Non-pigmented ciliary epithelial cell (primary cell): ENCODE results near the gene ZNF532.
"Not testable (repeated sequence)": the region's sequence is repeated elsewhere in the genome, so short reads cannot be mapped to it uniquely, and the experiment has no call there.

Source experiments
- DNase-seq: peaks from one replicate; pipeline ENCODE4 v3.0.0-alpha.2; 2010; ENCODE audit warnings: low read depth

ZNF532 gene, protein sequence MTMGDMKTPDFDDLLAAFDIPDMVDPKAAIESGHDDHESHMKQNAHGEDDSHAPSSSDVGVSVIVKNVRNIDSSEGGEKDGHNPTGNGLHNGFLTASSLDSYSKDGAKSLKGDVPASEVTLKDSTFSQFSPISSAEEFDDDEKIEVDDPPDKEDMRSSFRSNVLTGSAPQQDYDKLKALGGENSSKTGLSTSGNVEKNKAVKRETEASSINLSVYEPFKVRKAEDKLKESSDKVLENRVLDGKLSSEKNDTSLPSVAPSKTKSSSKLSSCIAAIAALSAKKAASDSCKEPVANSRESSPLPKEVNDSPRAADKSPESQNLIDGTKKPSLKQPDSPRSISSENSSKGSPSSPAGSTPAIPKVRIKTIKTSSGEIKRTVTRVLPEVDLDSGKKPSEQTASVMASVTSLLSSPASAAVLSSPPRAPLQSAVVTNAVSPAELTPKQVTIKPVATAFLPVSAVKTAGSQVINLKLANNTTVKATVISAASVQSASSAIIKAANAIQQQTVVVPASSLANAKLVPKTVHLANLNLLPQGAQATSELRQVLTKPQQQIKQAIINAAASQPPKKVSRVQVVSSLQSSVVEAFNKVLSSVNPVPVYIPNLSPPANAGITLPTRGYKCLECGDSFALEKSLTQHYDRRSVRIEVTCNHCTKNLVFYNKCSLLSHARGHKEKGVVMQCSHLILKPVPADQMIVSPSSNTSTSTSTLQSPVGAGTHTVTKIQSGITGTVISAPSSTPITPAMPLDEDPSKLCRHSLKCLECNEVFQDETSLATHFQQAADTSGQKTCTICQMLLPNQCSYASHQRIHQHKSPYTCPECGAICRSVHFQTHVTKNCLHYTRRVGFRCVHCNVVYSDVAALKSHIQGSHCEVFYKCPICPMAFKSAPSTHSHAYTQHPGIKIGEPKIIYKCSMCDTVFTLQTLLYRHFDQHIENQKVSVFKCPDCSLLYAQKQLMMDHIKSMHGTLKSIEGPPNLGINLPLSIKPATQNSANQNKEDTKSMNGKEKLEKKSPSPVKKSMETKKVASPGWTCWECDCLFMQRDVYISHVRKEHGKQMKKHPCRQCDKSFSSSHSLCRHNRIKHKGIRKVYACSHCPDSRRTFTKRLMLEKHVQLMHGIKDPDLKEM (N-terminal part only)

DNA sequence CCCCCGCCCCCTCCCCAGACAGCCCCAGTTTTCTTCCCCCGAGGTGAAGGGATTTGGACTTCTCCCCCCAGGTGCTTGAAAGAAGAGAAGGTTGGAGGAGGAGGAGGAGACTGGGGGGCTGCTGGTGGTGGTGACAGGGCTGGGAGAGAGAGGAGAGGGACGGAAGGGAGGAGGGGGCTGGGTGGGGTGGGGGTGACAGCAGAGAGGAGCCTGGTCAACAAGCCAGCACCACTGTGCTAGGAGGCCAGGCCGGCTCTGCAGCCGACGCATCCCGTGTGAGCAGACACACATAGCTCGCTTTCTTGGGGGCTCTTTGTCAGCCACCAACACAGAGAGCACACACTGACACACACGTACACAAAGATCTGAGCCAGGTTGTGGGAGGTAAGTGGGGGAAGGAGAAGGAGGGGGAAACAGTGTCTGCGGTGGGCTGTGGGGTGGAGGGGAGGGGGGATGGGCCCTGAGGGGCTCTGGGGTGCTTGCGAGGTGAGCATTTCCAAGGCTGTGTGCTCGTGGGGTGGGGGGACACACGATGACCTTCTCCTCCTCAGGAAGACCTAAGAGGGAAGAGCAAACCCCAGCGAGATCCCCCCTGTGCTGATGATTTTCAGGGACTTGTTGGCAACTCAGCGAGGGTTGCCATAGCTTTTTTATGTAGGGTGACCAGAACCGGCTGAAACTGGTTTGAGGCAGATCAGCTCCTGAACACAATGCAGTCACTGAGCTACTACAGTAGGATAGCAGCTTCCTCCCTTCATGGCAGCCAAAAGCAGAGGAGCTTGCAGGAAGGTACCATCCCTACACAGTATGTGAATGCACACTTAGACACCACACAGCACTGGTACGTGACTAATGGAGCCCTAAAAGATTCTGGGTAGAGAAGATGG is at the start of gene ZNF532:
ZNF532 (plus strand) TSS at position 732 of the 887 bp plus-strand sequence. CDS start 53,411 bp downstream, outside the sequence.
- no peak for DNase-seq

DNA sequence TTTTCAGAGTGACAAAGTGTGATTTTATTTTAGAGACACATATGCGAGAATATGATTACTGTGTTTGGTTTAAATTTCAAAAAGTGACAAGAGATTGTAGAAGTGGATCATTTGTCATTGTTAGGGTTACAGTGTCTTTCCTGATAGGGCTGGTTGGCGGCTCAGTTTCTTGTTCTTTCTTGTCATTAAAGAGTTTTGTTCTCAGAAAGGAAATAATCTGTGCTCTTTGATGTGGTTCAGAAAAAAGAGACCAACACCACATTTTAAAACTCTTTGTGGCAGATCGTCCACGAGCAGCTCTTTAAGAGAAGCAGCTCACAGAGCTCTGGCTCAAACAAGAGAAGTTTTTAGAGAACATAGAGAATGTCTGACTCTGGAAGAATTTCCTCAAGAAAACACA is 45.6 kb upstream of the ZNF532 start:
- no peak for DNase-seq

DNA sequence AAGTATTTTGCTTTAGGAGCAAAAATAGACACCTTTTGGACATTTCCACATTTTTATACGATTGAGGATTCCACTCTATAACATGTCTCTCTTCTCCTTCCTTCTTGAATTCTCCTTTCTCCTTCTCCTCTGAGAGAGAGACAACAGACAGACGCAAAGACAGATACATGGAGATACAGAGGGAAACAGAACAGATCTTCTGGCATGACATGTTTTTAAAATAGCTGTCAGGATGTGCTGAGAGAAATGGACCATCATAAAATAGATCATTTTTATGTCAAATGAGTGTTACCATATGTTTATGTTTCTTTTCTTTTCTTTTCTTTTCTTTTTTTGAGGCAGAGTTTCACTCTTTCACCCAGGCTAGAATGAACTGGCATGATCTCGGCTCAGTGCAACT is 44.4 kb upstream of the ZNF532 start:
- DNase-seq = no peak

DNA sequence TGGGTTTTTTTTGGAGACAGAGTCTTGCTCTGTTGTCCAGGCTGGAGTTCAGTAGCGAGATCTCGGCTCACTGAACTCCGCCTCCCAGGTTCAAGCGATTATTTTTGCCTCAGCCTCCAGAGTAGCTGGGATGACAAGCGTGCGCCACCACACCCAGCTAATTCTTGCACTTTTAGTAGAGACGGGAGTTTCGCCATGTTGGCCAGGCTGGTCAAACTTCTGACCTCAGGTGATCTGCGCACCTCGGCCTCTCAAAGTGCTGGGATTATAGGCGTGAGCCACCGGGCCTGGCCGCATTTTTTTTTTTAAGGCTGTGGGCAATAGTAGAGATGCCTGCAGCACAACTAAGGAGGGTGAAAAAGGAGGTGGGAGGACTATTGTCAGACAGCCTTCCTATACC is 41.7 kb upstream of the ZNF532 start:
- DNase-seq = no peak

DNA sequence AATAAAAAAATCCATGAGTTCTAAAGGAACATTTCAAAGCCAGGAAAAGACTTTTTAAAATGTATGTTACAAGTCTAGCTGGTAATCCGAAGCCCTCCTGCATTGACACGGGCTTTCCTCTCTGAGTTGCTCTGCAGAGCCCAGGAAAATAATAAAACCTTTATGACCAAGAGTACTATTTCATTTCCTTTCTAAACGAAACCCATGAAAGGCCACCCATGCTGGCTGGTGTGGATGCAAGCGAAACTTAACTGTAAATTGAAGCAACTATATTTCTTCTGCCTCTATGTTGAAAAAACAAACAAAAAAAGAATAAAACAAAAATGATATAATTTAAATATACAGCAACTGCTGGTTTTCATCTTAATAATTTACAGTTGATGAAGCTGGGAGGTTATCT is 41.3 kb upstream of the ZNF532 start:
- DNase-seq = no peak

DNA sequence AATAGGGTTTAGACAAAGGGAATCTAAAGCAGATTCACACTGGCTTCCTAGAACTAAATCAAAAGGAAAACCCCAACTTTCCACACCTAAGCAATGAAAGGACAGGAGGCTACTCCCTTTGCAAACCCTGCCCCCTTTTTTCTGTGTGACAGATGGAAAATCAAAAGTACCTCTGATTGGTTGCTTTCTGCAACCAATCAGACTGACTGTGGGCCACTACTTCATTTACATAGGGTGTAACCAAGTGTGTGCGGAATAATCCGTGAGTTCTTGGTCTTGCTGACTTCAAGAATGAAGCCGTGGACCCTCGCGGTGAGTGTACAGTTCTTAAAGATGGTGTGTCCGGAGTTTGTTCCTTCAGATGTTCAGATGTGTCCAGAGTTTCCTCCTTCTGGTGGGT is 37.8 kb upstream of the ZNF532 start:
- DNase-seq = not testable (repeated sequence)

DNA sequence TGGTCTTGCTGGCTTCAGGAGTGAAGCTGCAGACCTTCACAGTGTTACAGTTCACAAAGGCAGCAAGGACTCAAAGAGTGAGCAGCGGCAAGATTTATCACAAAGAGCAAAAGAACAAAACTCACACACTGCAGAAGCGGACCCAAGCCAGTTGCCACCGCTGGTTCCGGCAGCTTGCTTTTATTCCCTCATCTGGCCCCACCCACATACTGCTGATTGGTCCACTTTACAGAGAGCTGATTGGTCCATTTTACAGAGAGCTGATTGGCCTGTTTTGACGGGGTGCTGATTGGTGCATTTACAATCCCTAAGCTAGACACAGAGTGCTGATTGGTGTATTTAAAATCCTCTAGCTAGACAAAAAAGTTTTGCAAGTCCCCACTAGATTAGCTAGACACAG is 37.2 kb upstream of the ZNF532 start:
- no peak for DNase-seq

DNA sequence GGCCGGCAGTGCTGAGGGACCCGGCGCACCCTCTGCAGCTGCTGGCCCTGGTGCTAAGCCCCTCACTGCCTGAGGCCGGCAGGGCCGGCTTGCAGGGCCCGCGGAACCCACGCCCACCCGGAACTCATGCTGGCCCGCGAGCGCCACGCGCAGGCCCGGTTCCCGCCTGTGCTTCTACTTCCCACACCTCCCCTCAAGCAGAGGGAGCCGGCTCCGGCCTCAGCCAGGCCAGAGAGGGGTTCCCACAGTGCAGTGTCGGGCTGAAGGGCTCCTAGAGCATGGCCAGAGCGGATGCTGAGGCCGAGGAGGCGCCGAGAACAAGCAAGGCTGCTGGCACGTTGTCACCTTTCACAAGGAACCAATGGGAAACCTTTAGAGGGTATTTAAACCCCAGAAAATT is 36.8 kb upstream of the ZNF532 start:
- DNase-seq = no peak

DNA sequence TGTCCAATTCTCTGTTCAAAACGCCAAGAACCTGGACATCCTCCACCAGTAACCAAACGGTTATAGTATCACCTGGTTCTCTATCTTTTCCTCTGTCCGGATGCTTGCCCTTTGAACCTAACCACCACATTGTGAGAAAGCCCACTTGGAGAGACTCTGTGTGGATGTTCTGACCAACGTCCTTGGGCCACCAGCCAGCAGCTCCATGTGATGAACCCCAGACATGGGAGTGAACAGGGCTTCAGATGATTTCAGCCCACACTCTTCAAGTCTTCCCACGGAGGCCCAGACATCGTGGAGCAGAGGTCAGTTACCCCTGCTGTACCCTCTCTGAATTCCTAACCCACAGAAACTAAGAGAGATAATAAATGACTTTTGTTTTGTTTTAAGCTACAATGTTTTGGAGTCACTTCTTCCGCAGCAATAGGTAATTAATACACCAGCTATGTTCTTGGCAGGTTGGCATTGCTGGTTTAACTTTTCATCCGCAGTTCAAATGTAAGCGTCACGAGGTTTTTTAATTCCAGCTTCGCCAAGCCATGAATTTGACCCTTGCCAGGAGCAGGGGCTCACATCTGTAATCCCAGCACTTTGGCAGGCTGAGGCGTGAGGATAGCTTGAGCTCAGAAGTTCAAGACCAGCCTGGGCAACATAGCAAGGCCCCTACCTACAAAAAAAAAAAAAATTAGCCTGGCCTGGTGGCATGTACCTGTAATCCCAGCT is 36.1 kb upstream of the ZNF532 start:
- DNase-seq = no peak

DNA sequence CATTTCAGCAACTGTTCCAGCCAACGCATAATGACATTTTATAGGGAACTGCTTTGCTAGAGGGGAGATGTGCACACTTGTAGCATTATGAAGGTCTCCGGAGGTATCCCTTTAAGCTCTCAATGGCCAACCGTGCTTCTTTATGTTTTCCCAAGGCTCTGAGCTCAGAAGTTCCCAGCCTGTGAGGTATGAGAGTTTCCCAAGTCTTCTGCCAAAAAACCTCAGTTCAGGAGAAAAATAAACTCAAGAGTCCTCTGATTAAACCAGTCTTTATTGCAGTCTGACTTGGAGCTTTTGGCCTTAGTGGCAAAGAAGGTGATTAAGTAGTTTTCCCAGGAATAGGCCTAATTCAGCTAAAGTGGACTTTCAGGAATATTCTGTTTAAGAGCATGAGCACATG is 35.4 kb upstream of the ZNF532 start:
- DNase-seq = no peak

DNA sequence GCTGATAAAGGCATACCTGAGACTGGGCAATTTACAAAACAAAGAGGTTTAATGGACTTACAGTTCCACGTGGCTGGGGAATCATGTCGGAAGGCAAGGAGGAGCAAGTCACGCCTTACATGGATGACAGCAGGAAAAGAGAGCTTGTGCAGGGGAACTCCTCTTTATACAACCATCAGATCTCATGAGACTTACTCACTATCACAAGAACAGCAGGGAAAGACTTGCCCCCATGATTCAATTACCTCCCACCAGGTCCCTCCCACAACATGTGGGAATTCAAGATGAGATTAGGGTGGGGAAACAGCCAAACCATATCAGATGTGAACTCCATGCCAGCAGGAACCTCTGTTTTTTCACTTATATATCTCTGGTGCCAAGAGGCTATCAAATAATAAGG is 34.8 kb upstream of the ZNF532 start:
- not testable (repeated sequence) for DNase-seq

DNA sequence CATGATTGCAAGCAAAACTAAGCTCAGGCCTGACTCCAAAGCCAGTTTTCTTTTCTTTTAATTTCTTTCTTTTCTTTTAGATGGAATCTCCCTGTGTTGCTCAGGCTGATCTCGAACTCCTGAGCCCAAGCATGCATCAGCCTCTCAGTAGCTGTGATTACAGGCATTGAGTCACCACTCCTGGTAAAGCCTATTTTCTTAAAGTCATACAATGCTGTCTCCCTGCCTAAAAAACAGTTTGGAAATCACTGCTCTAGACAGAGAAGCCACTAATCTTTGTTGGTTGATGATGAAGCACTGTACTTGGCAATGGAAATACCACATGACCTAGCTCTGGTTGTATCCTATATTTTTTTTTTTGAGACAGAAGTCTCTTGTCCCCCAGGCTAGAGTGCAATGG is 33.1 kb upstream of the ZNF532 start:
- DNase-seq = no peak

DNA sequence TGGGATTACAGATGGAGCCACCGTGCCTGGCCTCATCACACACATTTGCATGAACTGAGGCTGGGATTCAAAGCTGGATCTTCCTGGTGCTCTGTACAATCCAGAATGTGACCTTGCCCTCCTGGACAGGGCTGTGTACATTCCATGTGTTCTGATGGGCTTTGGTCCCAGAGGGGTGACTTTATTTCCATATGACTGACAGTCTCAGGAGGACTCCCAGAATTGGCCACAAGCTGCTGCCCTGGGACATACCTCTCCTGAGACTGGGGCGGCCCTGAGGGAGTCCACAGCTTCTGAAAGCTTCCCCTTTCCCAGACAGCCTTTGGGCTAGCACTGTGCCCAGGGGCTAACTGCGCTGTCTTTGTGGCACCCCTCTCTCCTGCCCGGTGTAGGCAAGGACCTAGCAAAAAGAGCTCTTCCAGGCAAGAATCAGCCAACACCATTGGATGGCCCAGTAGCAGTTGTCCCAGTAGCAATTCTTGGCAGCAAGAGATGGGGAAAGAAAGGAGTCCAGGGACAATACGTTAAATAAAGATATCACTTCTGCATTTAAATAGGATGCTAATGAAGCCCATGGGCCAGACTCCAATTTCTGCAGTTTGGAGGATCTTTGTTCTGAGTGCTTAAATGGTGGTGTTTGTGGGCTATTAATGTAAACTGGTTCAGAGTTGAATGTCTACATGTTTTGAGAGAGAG is 26.4 kb upstream of the ZNF532 start:
- DNase-seq = no peak

DNA sequence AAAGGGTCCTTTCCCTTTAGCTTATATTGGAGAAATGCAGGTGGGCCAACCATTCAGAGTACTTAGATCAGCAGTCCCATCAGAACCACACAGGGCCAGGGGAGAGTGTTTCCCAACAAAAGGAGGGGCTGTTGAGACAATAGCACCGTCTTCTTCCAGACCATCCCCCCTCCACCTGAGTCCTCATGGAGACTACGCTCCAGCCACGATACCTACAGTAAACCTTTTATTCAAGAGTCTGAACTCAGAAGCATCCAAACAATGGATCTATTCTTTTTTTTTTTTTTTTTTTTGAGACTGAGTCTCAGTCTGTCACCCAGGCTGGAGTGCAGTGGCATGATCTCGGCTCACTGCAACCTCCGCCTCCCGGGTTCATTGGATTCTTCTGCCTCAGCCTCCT is 25.7 kb upstream of the ZNF532 start:
- no peak for DNase-seq

DNA sequence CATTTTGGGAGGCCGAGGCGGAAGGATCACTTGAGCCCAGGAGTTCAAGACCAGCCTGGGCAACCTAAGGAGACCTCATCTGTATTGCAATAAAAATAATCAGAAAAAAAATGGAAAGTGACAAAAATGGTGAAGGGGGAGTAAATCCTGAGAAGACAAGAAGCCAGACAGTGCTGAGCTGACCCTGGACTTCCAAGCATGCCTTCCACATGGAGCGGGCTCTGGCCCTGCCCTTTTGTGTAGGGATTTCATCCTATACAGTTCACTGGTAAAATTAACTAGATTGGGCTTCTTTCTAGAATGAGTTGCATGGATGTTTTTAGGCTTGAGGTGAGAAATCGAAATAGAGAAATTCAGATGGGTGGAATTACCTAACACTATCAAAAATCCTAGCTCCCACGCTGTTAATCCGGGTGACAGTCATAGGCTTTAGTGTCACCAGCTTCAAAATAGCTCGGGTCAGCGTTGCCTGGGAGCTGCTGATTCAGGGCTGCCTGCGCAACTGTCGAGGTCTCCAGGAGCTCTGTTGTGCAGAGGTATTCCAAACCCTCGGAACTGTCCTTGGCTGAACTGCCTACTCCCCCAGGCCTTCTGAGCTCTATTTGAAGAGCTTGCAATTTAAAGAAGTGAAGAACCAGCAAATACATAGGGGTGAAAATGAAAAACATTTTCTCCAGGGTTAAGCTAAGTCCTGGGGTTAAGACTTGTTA is 21.5 kb upstream of the ZNF532 start:
- DNase-seq = no peak

DNA sequence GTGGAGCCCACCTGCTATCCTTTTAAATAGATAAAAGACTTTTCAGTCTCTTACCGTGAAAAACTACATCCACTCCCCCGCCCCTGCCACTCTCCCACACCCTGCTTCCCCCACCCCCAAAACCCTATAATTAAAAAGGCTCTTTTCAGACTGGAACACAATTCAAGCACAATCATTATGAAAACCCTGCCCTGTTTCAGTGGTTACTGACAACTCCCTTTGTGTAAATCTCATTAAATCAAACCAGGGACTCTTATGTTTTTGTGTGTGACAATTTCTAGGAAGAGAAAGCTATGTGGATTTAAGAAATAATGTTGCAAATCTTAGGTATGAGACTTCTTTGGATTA is 21.0 kb upstream of the ZNF532 start:
- DNase-seq = no peak

DNA sequence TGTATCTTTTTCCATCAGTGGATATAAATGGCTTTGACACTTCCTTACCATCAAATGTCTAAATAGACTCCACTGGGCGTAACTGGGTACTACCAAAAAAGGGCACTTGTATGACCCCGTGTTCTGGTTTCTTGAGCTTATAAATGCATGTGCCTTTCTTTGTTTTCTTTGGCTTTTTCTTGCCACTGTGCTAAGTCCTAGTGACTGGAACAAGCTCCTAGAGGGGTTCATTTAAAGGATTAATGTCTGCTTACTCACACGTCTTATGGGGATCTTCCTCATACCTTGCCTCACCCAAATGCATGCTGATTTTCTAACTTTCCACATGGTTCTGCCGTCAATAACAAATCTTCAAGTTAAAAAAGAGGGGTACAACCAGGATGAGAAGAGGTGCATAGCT is 19.8 kb upstream of the ZNF532 start:
- no peak for DNase-seq

DNA sequence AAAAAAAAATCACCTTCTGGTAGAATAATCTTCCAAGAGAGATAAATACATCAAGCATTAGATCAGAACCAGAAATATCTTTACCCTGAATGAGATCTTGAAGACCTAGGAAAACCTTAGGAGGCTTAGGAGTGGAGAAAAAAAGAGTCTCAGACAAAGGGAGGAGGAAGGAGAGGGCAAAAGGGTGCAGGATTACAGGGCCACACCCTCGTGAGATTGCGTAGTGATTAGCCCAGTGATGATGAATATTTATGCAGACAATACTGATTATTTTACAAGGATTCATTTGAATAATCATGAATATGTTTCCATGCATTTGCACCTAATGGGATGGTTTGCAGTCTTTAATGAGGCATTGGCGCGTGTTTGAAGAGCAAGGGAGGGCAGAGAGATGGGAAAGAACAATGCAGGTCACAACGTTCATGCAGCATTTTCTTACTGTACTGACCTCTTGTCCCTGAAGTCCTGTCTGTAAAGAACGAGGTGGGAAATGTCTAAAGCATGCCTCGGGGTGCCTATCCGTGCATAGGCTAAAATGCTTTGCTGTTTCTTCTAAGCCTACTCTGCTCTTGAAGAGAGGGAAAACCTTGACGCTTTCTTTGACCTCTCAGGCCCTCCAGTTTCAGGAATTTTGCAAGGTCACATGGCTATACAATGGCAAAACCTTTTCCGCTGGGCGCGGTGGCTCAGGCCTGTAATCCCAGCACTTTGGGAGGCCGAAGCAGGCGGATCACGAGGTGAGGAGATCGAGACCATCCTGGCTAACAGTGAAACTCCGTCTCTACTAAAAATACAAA is 18.6 kb upstream of the ZNF532 start:
- DNase-seq = no peak
